Fibroblast of mammary gland (primary cell): ENCODE results near the gene DOCK4.

Experiments used
- DNase-seq: peaks from one replicate; pipeline ENCODE4 v3.0.0-alpha.2; 2010; ENCODE audit warnings: low read depth
- H3K4me3 ChIP-seq: 2 replicates; pipeline ENCODE4 v1.5.1; 2011; ENCODE audit warnings: low read depth, mild to moderate bottlenecking, low read length, moderate library complexity; ENCODE audit not compliant: control insufficient read depth
- TF ChIP-seq, protein P1 (sequence below): conservative IDR thresholded peaks from 2 replicates; pipeline ENCODE4 v1.5.1; 2011; ENCODE audit warnings: low read depth, low read length, inconsistent platforms; ENCODE audit not compliant: control insufficient read depth, insufficient read depth

The DOCK4 gene

DNA sequence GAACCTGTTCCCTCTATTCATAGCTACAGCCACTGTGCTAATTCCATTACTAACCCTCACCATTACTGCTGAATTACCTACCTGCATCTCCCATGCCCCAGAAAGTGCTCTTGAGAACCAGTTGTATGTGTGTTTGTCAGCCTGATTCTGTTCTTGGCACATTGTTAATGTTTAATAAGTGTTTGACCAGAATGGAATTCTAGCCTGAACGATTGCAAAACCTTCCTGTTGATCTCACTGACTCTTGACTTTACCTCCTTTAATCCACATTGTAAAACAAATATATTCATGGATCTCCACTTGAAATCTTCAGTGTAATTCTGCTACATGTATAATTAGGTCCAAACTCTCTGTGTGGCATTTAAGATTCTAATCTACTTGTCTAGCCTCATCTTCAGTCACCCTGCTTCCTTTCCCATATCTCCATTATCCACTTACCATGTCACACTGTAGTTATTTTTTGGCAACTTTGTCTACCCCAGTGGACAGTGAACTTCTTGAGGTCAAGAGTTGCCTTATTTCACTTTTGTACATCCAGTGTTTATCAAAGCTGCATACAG lies 5.2 kb upstream of the DOCK4 start:
- peak; percentile 68 for DNase-seq
- TF ChIP-seq, protein P1, sequence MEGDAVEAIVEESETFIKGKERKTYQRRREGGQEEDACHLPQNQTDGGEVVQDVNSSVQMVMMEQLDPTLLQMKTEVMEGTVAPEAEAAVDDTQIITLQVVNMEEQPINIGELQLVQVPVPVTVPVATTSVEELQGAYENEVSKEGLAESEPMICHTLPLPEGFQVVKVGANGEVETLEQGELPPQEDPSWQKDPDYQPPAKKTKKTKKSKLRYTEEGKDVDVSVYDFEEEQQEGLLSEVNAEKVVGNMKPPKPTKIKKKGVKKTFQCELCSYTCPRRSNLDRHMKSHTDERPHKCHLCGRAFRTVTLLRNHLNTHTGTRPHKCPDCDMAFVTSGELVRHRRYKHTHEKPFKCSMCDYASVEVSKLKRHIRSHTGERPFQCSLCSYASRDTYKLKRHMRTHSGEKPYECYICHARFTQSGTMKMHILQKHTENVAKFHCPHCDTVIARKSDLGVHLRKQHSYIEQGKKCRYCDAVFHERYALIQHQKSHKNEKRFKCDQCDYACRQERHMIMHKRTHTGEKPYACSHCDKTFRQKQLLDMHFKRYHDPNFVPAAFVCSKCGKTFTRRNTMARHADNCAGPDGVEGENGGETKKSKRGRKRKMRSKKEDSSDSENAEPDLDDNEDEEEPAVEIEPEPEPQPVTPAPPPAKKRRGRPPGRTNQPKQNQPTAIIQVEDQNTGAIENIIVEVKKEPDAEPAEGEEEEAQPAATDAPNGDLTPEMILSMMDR, result no peak
- no peak overlapping the region for H3K4me3 ChIP-seq

DNA sequence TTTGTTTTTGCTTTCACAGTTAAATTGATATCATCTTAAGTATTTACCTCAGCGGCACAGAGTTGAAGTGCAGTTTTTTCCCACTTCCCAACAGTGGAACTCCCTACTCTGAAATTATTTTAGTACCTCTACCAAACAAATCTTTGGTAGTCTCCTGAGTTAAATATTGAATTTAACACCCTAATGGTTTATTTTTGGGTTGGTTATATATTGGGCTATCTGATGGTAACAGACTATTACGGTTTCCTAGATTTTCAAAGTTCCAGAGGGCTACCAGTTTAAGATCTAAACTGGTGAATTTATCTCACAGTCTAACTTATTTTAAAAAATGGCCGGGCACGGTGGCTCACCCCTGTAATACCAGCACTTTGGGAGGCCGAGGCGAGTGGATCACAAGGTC lies 1.6 kb upstream of the DOCK4 start:
- TF ChIP-seq, protein P1, result no peak
- H3K4me3 ChIP-seq, result peak overlapping the region; percentile 97
- no peak for DNase-seq

DNA sequence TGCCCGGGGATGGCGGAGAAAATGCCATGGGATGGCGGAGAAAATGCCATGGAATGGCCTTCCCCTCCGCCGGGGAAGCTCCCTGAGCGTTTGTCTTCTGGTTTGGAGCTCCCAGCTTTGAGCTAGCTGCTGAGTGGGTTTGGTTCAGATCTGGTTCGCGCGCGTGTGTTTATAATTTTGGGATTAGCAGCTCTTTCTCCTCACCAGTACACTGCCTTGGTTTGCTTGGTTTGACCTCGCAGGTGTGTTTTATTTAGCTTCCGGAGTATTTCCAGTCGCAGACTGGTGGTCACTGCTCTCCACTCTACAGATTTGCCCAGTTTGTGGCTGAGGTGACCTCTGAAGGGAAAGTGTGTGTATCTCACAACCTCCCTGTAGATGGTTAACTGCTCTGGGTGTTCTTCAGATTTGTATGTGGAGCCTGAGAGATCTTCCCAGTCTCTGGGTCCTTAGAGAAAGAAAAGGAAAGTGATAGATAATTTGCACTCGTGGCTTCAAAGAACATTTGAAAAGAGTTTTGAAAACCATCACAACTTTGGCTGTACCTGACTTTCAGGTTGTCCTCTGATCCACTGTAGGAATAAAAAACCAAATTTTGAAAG lies 893 bp upstream of the DOCK4 start:
- TF ChIP-seq, protein P1, result no peak
- DNase-seq, result no peak
- H3K4me3 ChIP-seq, result peak overlapping the region; percentile 97

DNA sequence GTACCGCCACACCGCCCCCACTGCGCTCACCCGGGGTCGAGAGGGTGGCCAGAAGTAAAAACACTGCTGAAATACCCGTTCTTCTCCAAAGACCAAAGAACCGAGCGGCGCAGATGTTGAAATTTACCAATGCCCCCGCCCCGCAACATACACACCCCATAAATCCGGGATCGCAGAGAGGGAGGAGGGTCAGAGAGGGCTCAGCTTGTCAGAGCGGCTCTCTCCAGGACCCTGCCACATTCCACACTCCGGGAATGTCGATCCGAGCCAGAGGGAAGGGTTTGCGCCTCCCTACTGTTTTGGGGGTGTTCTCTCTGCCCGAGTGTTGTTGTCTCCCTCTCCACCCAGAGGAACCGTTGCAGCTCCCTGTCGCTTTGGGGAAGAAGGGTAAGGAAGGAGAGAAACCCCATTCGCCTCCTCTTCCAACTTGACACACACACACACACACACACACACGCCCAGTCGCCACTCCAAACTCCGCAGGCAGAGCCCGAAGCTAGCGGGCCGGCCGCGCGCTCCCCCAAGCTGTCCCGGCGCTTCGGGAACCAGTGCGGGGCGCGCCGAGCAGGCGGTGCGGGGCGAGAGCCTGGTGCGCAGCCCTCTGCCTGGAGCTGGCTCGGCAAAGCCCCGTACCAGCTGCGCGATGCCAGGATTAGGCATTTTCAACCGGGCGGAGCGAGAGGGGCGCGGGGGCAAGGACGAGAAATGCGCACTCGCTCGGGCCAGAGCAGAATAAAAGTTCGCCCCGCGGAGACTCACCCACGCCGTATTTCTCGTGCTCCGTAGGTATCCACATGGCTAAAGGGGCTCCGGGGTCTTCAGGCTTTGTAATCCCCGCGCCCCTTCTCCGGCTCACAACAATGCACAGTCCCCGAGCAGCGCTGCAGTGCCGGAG lies 609 bp downstream of the DOCK4 start:
- TF ChIP-seq, protein P1, result no peak
- peak; percentile 67 for DNase-seq
- peak overlapping the region; percentile 97 for H3K4me3 ChIP-seq

GRCh38 chr7:112204499-112205342 lies 1.5 kb downstream of the DOCK4 start:
- H3K4me3 ChIP-seq, result peak overlapping the region; percentile 97
- no peak for DNase-seq
- TF ChIP-seq, protein P1, result no peak

GRCh38 chr7:112203365-112203739 lies 2.8 kb downstream of the DOCK4 start:
- peak overlapping the region; percentile 97 for H3K4me3 ChIP-seq
- TF ChIP-seq, protein P1, result no peak
- no peak for DNase-seq
